ENCODE measurements around the gene NXPE3. TPM values are rescaled to one million over a fixed set of nuclear protein-coding genes. Genes with fewer than 3 reads are reported as not detected.

Gene NXPE3
- total and polyA plus RNA-seq, 4 donors = 4.5 to 14.2 (median 8.0) TPM

DNA sequence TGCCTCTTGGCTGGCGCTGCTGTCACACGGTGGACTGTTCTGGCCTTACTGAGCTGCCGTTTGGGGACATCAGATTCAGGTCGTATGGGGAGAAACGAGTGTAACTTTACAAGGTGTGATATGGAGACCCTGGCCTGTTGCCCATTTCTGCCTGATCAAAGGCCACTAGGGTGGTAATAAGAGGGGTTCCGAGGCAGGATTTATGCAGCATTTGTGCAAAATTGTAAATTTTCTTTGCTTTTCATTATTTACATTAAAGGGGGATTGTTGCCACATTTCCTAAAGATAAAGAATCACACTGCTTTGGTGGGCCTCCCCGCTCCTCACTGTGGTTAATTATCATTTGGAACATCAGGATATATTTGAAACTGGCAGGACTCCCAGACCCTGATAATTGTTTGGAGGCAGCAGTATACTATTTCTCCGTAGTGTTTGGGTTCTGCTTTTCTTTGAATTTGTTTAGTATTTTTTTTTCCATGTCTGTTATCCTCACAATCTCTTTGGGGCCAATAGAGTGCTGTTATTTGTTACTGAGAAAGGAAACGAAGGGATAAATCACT lies 891 bp downstream of the NXPE3 start:
- peak overlapping the region in 1 of 2 donors; percentile 51 for H3K9ac ChIP-seq (ENCODE audit: insufficient read depth in 1 of 2, low read length in 2 of 2)
- H3K27ac ChIP-seq (ENCODE audit: low read depth in 1 of 2, low read length in 1 of 2) = peak overlapping the region; percentile 91 to 92
- ATAC-seq (ENCODE audit: insufficient read depth, low FRiP score) (no peak), DNase-seq (peak; percentile 33 to 81 (median 70))
- peaks cover 0 to 26% (median 10%) of the 10 kb centered on the region in 5 donors for H3K4me1 ChIP-seq (ENCODE audit: control insufficient read depth in 5 of 5, insufficient read depth in 5 of 5, low read length in 5 of 5)
- WGBS, 2 donors = 21 to 22% methylated on average over 9 of the region's 9 CpGs
- no peaks in the 10 kb centered on the region for H3K9me3 ChIP-seq (ENCODE audit: control insufficient read depth in 4 of 4, insufficient read depth in 3 of 4, low read length in 3 of 4)
- H3K27me3 ChIP-seq (ENCODE audit: control insufficient read depth in 3 of 3, insufficient read depth in 3 of 3, low read length in 2 of 3) = no peaks in the 10 kb centered on the region
- TF ChIP-seq CTCF (IDR thresholded peaks at IDR 0.05; ENCODE audit: control extremely low read depth, extremely low read depth) = no peak
- H3K36me3 ChIP-seq (ENCODE audit: control insufficient read depth in 4 of 4, insufficient read depth in 4 of 4, low read length in 4 of 4) = peaks cover 8 to 18% (median 12%) of the 10 kb centered on the region in 4 donors
- peak overlapping the region; percentile 96 for H3K4me3 ChIP-seq

DNA sequence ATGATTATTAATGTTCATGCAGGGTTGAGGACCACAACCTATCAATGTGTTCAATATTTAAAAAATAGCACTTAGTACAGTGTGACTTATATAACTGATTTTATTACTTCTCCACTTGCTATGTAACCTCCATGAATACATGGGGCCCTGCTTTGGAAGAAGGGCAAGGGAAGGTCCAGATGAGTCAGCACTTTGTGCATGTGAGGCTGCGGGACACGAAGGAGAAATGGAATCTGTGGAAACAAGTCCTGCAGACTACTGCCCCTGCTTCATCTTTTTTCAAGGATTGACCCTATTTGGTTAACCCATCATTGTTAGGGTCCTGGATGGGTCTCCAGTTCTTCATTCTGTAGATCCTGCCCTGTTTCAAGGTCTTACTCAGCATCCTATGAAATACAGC lies 1.6 kb downstream of the NXPE3 start:
- Histone ChIP-seq H3K27me3 (ENCODE audit: control insufficient read depth in 3 of 3, insufficient read depth in 3 of 3, low read length in 2 of 3) (no peaks in the 10 kb centered on the region), H3K36me3 (ENCODE audit: control insufficient read depth in 4 of 4, insufficient read depth in 4 of 4, low read length in 4 of 4) (peaks cover 8 to 23% (median 16%) of the 10 kb centered on the region in 4 donors), H3K27ac (ENCODE audit: low read depth in 1 of 2, low read length in 1 of 2) (peak overlapping the region in 1 of 2 donors; percentile 69), H3K4me3 (no peak overlapping the region), H3K4me1 (ENCODE audit: control insufficient read depth in 5 of 5, insufficient read depth in 5 of 5, low read length in 5 of 5) (peaks cover 0 to 26% (median 10%) of the 10 kb centered on the region in 5 donors), H3K9ac (ENCODE audit: insufficient read depth in 1 of 2, low read length in 2 of 2) (peak overlapping the region in 1 of 2 donors; percentile 17), H3K9me3 (ENCODE audit: control insufficient read depth in 4 of 4, insufficient read depth in 3 of 4, low read length in 3 of 4) (no peaks in the 10 kb centered on the region)
- no peak for ATAC-seq (ENCODE audit: insufficient read depth, low FRiP score)
- 50 to 62% methylated on average over 2 of the region's 2 CpGs for WGBS, 2 donors
- DNase-seq = peak in 2 of 3 donors; percentile 8 to 25
- TF ChIP-seq CTCF (IDR thresholded peaks at IDR 0.05; ENCODE audit: control extremely low read depth, extremely low read depth) = no peak

GRCh38 chr3:101781166-101781565 lies 2.2 kb downstream of the NXPE3 start:
- no peak overlapping the region for H3K27ac ChIP-seq (ENCODE audit: low read depth in 1 of 2, low read length in 1 of 2)
- TF ChIP-seq CTCF (IDR thresholded peaks at IDR 0.05; ENCODE audit: control extremely low read depth, extremely low read depth) = no peak
- H3K9me3 ChIP-seq (ENCODE audit: control insufficient read depth in 4 of 4, insufficient read depth in 3 of 4, low read length in 3 of 4) = no peaks in the 10 kb centered on the region
- H3K9ac ChIP-seq (ENCODE audit: insufficient read depth in 1 of 2, low read length in 2 of 2) = peak overlapping the region in 1 of 2 donors; percentile 15
- H3K4me1 ChIP-seq (ENCODE audit: control insufficient read depth in 5 of 5, insufficient read depth in 5 of 5, low read length in 5 of 5) = peaks cover 0 to 26% (median 10%) of the 10 kb centered on the region in 5 donors
- no peaks in the 10 kb centered on the region for H3K27me3 ChIP-seq (ENCODE audit: control insufficient read depth in 3 of 3, insufficient read depth in 3 of 3, low read length in 2 of 3)
- ATAC-seq (ENCODE audit: insufficient read depth, low FRiP score) = no peak
- H3K36me3 ChIP-seq (ENCODE audit: control insufficient read depth in 4 of 4, insufficient read depth in 4 of 4, low read length in 4 of 4) = peaks cover 8 to 26% (median 19%) of the 10 kb centered on the region in 4 donors
- H3K4me3 ChIP-seq = no peak overlapping the region
- DNase-seq = peak in 1 of 3 donors; percentile 6
